Panc1 (cell line): ENCODE data around the gene RNU5B-1. TPM values are rescaled to one million over a fixed set of nuclear protein-coding genes. Genes with fewer than 3 reads are reported as not detected.

Source experiments
- ATAC-seq: fragments of 200-7000 bp; cut with Tn5 transposase; 2 replicates; pipeline ENCODE4 v1.9.1; 2020; ENCODE audit warnings: mild to moderate bottlenecking, moderate library complexity
- BruUV-seq: library from RNA; stranded (reverse); fragments of 400-500 nt; replicated peaks from 2 replicates; lab custom pipeline; 2021; lab: Mats Ljungman, UMichigan
- CTCF ChIA-PET: fragments of 300-600 bp; sonication (Branson Sonifier 250); formaldehyde crosslinking; loops from one replicate; lab custom pipeline; 2022; ENCODE audit warnings: antibody characterized with exemption; lab: Charles Lee
- POLR2A ChIA-PET: fragments of 300-600 bp; sonication (Branson Sonifier 250); formaldehyde crosslinking; loops from one replicate; lab custom pipeline; 2022; ENCODE audit warnings: antibody characterized with exemption; lab: Charles Lee
- DNase-seq: peaks from one replicate; pipeline ENCODE4 v3.0.0-alpha.2; 2010; ENCODE audit warnings: low read depth, low spot score
- H3K27ac ChIP-seq: 2 replicates; pipeline ENCODE4 v1.5.1; 2011; ENCODE audit warnings: mild to moderate bottlenecking, low read length, inconsistent platforms
- H3K27me3 ChIP-seq: fragments of 200-500 bp; sonication (Bioruptor generic); 2 replicates; pipeline ENCODE4 v1.6.0; 2014; ENCODE audit warnings: low read length, inconsistent platforms; ENCODE audit not compliant: control insufficient read depth, insufficient read depth
- H3K36me3 ChIP-seq: fragments of 200-500 bp; sonication (Bioruptor generic); 2 replicates; pipeline ENCODE4 v1.5.1; 2014; ENCODE audit warnings: inconsistent platforms, mild to moderate bottlenecking, low read length, moderate library complexity; ENCODE audit not compliant: control insufficient read depth, insufficient read depth
- H3K4me1 ChIP-seq: 2 replicates; pipeline ENCODE4 v1.5.1; 2011; ENCODE audit warnings: inconsistent platforms, mild to moderate bottlenecking, low read length, moderate library complexity; ENCODE audit not compliant: control insufficient read depth, insufficient read depth
- H3K4me3 ChIP-seq, 2 experiments: 2 replicates each; pipeline ENCODE4 v1.5.1; 2011 to 2012; ENCODE audit warnings: low read depth in 2 of 2, low read length in 2 of 2, mild to moderate bottlenecking in 2 of 2, inconsistent platforms in 1 of 2, moderate library complexity in 1 of 2
- H3K9me3 ChIP-seq: fragments of 200-500 bp; sonication (Bioruptor generic); 2 replicates; pipeline ENCODE4 v1.5.1; 2014; ENCODE audit warnings: low read depth, mild to moderate bottlenecking, inconsistent platforms, low read length, moderate library complexity; ENCODE audit not compliant: control insufficient read depth, insufficient read depth
- POLR2AphosphoS5 ChIP-seq: IDR thresholded peaks from 2 replicates; pipeline ENCODE4 v1.6.1; 2012; ENCODE audit warnings: mild to moderate bottlenecking, low read depth, low read length, moderate library complexity
- SIN3A ChIP-seq: IDR thresholded peaks from 2 replicates; pipeline ENCODE4 v1.6.1; 2012; ENCODE audit warnings: low read depth, mild to moderate bottlenecking, low read length, moderate library complexity, borderline replicate concordance; ENCODE audit not compliant: insufficient read depth
- TCF7L2 ChIP-seq: IDR thresholded peaks from 2 replicates; pipeline ENCODE4 v1.6.1; 2011; ENCODE audit warnings: mild to moderate bottlenecking, low read depth, low read length, inconsistent platforms
- in situ Hi-C: cut with HindIII; loops from 2 replicates; pipeline ENCODE4 v1.10.0; 2016; ENCODE audit warnings: low sequenced_read_pairs, low pct_unique_long_range_greater_than_20kb
- intact Hi-C: fragments of 100-400 bp; cut with micrococcal nuclease; formaldehyde crosslinking; loops from one replicate; pipeline ENCODE4 v1.10.0; 2022; ENCODE audit not compliant: unreplicated experiment
- total RNA-seq: library from RNA; stranded (reverse); gene quantifications from one replicate; pipeline ENCODE4 v1.2.1, GENCODE V29; 2021; ENCODE audit not compliant: unreplicated experiment
- TF ChIP-seq, protein P1 (sequence below): fragments of 450-650 bp; IDR thresholded peaks from 2 replicates; pipeline ENCODE4 v1.5.1; 2017; ENCODE audit warnings: mild to moderate bottlenecking
- TF ChIP-seq, protein P2 (sequence below), 2 experiments: IDR thresholded peaks; 2 replicates each; pipeline ENCODE4 v1.6.1; 2011 to 2012; ENCODE audit warnings: low read depth in 2 of 2, control low read depth in 1 of 2, low read length in 1 of 2, mild to moderate bottlenecking in 1 of 2, moderate library complexity in 1 of 2; ENCODE audit not compliant: insufficient read depth in 1 of 2

The RNU5B-1 gene
- total RNA-seq, 1 experiment from 2014 or later, result not detected

DNA sequence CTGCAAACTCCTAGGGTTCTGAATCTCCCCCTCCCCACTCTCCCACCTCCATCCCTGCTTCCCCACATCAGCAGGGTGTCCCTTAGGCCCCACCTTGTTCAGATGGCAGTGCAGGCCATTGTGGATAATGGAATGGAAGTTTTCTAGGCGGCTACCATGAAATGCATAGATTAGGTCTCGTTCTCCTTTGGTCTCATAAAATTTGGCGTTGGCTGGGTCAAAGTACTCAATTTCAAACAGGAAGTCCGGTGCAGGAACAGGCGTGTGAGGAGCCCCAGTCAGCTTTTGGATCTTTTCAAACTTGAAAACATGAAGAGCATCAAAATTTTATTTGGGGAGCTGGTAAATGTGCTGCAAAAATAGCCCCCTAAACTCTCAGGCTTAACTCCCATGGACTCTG lies 38.0 kb upstream of the RNU5B-1 start:
- Histone ChIP-seq H3K4me3 (no peak overlapping the region), H3K27ac (no peak overlapping the region), H3K36me3 (no peaks in the 10 kb centered on the region), H3K4me1 (no peaks in the 10 kb centered on the region), H3K9me3 (no peaks in the 10 kb centered on the region), H3K27me3 (no peaks in the 10 kb centered on the region)
- intact Hi-C loops, result no loop called here
- no peak for DNase-seq
- BruUV-seq, result no TSS peak
- ATAC-seq, result no peak
- ChIA-PET POLR2A (interaction anchor here (0.6 to 0.7 kb wide), 2 partner anchors 39 to 87 kb away, joined by 8 to 12 read pairs; no protein-coding TSS in a partner anchor), CTCF (no interaction called here)
- TF ChIP-seq, protein P1, sequence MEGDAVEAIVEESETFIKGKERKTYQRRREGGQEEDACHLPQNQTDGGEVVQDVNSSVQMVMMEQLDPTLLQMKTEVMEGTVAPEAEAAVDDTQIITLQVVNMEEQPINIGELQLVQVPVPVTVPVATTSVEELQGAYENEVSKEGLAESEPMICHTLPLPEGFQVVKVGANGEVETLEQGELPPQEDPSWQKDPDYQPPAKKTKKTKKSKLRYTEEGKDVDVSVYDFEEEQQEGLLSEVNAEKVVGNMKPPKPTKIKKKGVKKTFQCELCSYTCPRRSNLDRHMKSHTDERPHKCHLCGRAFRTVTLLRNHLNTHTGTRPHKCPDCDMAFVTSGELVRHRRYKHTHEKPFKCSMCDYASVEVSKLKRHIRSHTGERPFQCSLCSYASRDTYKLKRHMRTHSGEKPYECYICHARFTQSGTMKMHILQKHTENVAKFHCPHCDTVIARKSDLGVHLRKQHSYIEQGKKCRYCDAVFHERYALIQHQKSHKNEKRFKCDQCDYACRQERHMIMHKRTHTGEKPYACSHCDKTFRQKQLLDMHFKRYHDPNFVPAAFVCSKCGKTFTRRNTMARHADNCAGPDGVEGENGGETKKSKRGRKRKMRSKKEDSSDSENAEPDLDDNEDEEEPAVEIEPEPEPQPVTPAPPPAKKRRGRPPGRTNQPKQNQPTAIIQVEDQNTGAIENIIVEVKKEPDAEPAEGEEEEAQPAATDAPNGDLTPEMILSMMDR, result no peak
- TF ChIP-seq TCF7L2, result no peak
- no peak for TF ChIP-seq POLR2AphosphoS5
- TF ChIP-seq, protein P2, sequence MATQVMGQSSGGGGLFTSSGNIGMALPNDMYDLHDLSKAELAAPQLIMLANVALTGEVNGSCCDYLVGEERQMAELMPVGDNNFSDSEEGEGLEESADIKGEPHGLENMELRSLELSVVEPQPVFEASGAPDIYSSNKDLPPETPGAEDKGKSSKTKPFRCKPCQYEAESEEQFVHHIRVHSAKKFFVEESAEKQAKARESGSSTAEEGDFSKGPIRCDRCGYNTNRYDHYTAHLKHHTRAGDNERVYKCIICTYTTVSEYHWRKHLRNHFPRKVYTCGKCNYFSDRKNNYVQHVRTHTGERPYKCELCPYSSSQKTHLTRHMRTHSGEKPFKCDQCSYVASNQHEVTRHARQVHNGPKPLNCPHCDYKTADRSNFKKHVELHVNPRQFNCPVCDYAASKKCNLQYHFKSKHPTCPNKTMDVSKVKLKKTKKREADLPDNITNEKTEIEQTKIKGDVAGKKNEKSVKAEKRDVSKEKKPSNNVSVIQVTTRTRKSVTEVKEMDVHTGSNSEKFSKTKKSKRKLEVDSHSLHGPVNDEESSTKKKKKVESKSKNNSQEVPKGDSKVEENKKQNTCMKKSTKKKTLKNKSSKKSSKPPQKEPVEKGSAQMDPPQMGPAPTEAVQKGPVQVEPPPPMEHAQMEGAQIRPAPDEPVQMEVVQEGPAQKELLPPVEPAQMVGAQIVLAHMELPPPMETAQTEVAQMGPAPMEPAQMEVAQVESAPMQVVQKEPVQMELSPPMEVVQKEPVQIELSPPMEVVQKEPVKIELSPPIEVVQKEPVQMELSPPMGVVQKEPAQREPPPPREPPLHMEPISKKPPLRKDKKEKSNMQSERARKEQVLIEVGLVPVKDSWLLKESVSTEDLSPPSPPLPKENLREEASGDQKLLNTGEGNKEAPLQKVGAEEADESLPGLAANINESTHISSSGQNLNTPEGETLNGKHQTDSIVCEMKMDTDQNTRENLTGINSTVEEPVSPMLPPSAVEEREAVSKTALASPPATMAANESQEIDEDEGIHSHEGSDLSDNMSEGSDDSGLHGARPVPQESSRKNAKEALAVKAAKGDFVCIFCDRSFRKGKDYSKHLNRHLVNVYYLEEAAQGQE (IDR thresholded peaks at IDR 0.05; ENCODE audit: insufficient read depth in 1 of 2, low read depth in 2 of 2, low read length in 1 of 2), result no peak
- no peak for TF ChIP-seq SIN3A
- in situ Hi-C loops, result no loop called here

DNA sequence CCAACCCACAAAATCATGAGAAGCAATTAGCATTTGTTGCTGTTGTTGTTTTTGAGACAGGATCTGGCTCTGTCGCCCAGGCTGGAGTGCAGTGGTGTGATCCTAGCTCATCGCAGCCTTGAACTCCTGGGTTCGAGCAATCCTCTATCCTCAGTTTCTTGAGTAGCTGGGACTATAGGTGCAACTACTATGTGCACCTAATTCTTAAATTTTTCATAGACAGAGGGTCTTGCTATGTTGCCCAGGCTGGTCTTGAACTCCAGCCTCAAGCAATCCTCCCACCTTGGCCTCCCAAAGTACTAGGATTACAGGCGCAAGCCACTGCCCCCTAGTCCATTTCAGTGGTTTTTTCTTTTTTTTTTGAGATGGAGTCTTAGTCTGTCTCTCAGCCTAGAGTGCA lies 36.1 kb upstream of the RNU5B-1 start:
- Histone ChIP-seq H3K36me3 (no peaks in the 10 kb centered on the region), H3K4me3 (no peak overlapping the region), H3K4me1 (no peaks in the 10 kb centered on the region), H3K27ac (no peak overlapping the region), H3K27me3 (no peaks in the 10 kb centered on the region), H3K9me3 (no peaks in the 10 kb centered on the region)
- in situ Hi-C loops (no loop called here), intact Hi-C loops (no loop called here)
- DNase-seq (no peak), ATAC-seq (no peak)
- BruUV-seq, result no TSS peak
- POLR2A ChIA-PET, result interaction anchor here (0.6 kb wide), 1 partner anchor 216 kb away, joined by 5 read pairs; no protein-coding TSS in a partner anchor
- CTCF ChIA-PET, result interaction anchor here (0.6 kb wide), 1 partner anchor 60 kb away, joined by 7 read pairs; no protein-coding TSS in a partner anchor
- TF ChIP-seq, protein P1, result no peak
- TF ChIP-seq TCF7L2 (no peak), SIN3A (no peak), POLR2AphosphoS5 (no peak)
- TF ChIP-seq, protein P2 (IDR thresholded peaks at IDR 0.05; ENCODE audit: insufficient read depth in 1 of 2, low read depth in 2 of 2, low read length in 1 of 2), result no peak
